ENCODE data around the gene HOXC10.

The HOXC10 gene

DNA sequence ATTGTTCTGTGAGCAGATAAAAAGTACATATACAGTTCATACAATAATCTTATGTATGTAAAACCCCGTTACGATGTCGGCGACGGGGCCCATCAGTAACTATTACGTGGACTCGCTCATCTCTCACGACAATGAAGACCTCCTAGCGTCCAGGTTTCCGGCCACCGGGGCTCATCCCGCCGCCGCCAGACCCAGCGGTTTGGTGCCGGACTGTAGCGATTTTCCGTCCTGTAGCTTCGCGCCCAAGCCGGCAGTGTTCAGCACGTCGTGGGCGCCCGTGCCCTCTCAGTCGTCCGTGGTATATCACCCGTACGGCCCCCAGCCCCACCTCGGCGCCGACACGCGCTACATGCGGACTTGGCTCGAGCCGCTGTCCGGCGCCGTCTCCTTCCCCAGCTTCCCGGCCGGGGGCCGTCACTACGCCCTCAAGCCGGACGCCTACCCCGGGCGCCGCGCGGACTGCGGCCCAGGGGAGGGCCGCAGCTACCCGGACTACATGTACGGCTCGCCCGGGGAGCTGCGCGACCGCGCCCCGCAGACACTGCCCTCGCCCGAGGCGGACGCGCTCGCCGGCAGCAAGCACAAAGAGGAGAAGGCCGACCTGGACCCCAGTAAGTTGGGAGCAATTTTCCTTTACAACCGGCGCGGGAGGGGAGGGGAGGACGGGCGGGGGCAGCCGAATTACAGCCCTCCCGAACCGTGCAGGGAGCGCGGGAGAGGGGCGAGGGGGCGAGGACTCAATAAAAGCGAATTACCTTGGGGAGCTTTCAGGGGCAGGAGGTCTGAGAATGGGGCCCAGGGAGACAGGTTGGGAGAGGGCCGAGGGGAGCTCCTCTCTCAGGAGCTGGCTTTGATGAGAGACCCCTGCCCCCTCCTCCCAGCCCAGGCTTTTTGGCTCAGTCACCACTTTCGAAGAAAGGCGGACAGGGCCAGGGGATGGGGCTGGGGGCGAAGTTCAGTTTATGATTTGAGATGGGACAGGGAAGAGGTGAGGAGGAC lies 15.5 kb downstream of the HOXC10 start, which contains the start of gene HOXC9:
TSS of gene HOXC9 (plus strand) at position 46 of the 999 bp plus-strand sequence. CDS start at position 74, 28 bp downstream.
- no peak within 1 kb of the TSS for H3K4me3 ChIP-seq (ENCODE audit: low read depth, low read length)
- no peak for TF ChIP-seq CTCF (IDR thresholded peaks at IDR 0.05; ENCODE audit: low read depth, low read length)

GRCh38 chr12:54001283-54002187 lies 16.6 kb downstream of the HOXC10 start:
- no peak overlapping the region for H3K4me3 ChIP-seq (ENCODE audit: low read depth, low read length)
- no peak for TF ChIP-seq CTCF (IDR thresholded peaks at IDR 0.05; ENCODE audit: low read depth, low read length)

DNA sequence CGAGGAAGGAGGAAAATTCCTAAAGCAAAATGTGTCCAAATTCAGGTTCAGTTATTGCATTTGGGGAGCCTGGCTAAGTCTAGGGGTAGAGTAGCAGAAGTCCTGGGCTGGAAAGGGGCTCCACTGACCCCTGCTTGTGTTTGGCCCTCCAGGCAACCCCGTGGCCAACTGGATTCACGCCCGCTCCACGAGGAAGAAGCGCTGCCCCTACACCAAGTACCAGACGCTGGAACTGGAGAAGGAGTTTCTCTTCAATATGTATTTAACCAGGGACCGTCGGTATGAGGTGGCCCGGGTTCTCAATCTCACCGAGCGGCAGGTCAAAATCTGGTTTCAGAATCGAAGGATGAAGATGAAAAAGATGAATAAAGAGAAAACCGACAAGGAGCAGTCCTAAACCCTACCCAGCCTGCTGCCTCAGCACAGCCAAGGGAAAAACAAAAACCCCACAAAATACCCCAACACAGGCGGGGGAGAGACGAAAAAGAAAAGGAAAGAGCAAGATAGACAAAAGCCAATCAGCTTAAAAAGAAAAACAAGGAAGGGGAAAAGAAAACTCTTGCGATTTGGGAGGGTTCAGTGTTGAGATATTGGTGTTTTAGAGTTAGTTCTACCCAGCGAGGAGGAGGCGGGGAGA lies 17.4 kb downstream of the HOXC10 start:
- no peak overlapping the region for H3K4me3 ChIP-seq (ENCODE audit: low read depth, low read length)
- TF ChIP-seq CTCF (IDR thresholded peaks at IDR 0.05; ENCODE audit: low read depth, low read length): no peak

GRCh38 chr12:54002915-54003389 lies 18.0 kb downstream of the HOXC10 start:
- H3K4me3 ChIP-seq (ENCODE audit: low read depth, low read length): no peak overlapping the region
- TF ChIP-seq CTCF (IDR thresholded peaks at IDR 0.05; ENCODE audit: low read depth, low read length): no peak

DNA sequence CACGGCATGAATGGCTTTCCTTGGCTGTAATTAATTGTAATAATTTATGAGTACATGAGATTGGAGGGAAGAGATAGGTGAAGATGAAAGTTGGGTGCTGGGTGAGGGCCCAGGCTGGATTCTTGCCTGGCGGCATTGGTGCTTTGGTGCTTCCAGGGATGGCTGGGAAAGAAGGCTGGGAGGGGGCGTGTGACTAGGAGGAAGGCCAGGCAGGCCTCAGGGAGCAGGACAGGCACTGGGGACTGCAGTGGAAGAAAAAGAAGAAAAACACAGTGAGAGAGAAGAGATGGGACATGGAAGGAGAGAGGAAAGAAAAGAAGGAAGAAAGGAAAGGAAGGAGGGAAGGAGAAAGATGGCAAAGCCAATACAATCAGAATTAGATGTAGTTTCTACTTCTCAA lies 18.7 kb downstream of the HOXC10 start:
- no peak overlapping the region for H3K4me3 ChIP-seq (ENCODE audit: low read depth, low read length)
- TF ChIP-seq CTCF (IDR thresholded peaks at IDR 0.05; ENCODE audit: low read depth, low read length): no peak

- H3K4me3 ChIP-seq (ENCODE audit: low read depth, low read length): no peak overlapping the region
- no peak for TF ChIP-seq CTCF (IDR thresholded peaks at IDR 0.05; ENCODE audit: low read depth, low read length)
Observed at GRCh38 chr12:54004063-54004840, 19.3 kb downstream of the HOXC10 start.
